Right atrium auricular region (tissue), 2 donors: ENCODE data around the gene AGBL4. TPM values are rescaled to one million over a fixed set of nuclear protein-coding genes. Genes with fewer than 3 reads are reported as not detected.

Experiments used
- DNase-seq: peaks from one replicate; pipeline ENCODE4 v3.0.0-alpha.2; 2019; ENCODE audit warnings: low spot score
- H3K27ac ChIP-seq, 2 donors: fragments of 200-600 bp; sonication (generic); 1 replicate in 1 of 2; 2 replicates in 1 of 2; pipeline ENCODE4 v1.5.1; 2016 to 2019
- H3K27me3 ChIP-seq, 2 donors: fragments of 200-600 bp; sonication (generic); one replicate each; pipeline versions ENCODE4 v1.5.1 to v1.6.0; 2017 to 2019
- H3K36me3 ChIP-seq: fragments of 200-600 bp; sonication (generic); one replicate; pipeline ENCODE4 v1.5.1; 2016
- H3K4me1 ChIP-seq, 2 donors: fragments of 200-600 bp; sonication (generic); one replicate each; pipeline versions ENCODE4 v1.5.1 to v1.6.0; 2017 to 2019
- H3K4me3 ChIP-seq, 2 donors: fragments of 200-600 bp; sonication (generic); 1 replicate in 1 of 2; 2 replicates in 1 of 2; pipeline ENCODE4 v1.5.1; 2017 to 2019; ENCODE audit warnings: mild to moderate bottlenecking in 1 of 2, moderate library complexity in 1 of 2
- H3K9me3 ChIP-seq, 2 donors: fragments of 200-600 bp; sonication (generic); one replicate each; pipeline ENCODE4 v1.5.1; 2019
- CTCF ChIP-seq, 2 donors: fragments of 200-600 bp; sonication (generic); IDR thresholded peaks; one replicate each; pipeline ENCODE4 v1.5.1; 2019; ENCODE audit warnings: antibody characterized with exemption in 2 of 2
- total RNA-seq, 2 donors: library from RNA; depleted of rRNA; stranded (reverse); fragments of >200 nt; gene quantifications; one replicate each; pipeline ENCODE4 v1.1.0, GENCODE V29; 2016

The AGBL4 gene
- total RNA-seq, 2 donors from 2014 or later, result 0.94 to 1.7 TPM

- DNase-seq, result no peak
- Histone ChIP-seq H3K9me3 (no peaks in the 10 kb centered on the region), H3K4me1 (no peaks in the 10 kb centered on the region), H3K27me3 (no peaks in the 10 kb centered on the region), H3K36me3 (no peaks in the 10 kb centered on the region), H3K27ac (no peak overlapping the region), H3K4me3 (no peak overlapping the region)
- no peak for TF ChIP-seq CTCF (IDR thresholded peaks at IDR 0.05)
Observed at GRCh38 chr1:49059087-49059486, 964.7 kb downstream of the AGBL4 start.

- H3K27me3 ChIP-seq, result no peaks in the 10 kb centered on the region
- TF ChIP-seq CTCF (IDR thresholded peaks at IDR 0.05), result no peak
- no peaks in the 10 kb centered on the region for H3K4me1 ChIP-seq
- no peaks in the 10 kb centered on the region for H3K9me3 ChIP-seq
- no peaks in the 10 kb centered on the region for H3K36me3 ChIP-seq
- no peak overlapping the region for H3K27ac ChIP-seq
- DNase-seq, result no peak
- no peak overlapping the region for H3K4me3 ChIP-seq
Observed at GRCh38 chr1:49052102-49052501, 971.7 kb downstream of the AGBL4 start.

GRCh38 chr1:49051647-49052046, 972.1 kb downstream of the AGBL4 start:
- Histone ChIP-seq H3K36me3 (no peaks in the 10 kb centered on the region), H3K9me3 (no peaks in the 10 kb centered on the region), H3K27ac (no peak overlapping the region), H3K4me3 (no peak overlapping the region), H3K4me1 (no peaks in the 10 kb centered on the region), H3K27me3 (no peaks in the 10 kb centered on the region)
- no peak for TF ChIP-seq CTCF (IDR thresholded peaks at IDR 0.05)
- no peak for DNase-seq

- Histone ChIP-seq H3K9me3 (no peaks in the 10 kb centered on the region), H3K4me3 (no peak overlapping the region), H3K27ac (no peak overlapping the region), H3K4me1 (no peaks in the 10 kb centered on the region), H3K27me3 (no peaks in the 10 kb centered on the region), H3K36me3 (no peaks in the 10 kb centered on the region)
- no peak for DNase-seq
- no peak for TF ChIP-seq CTCF (IDR thresholded peaks at IDR 0.05)
Observed at GRCh38 chr1:49050041-49050440, 973.7 kb downstream of the AGBL4 start.

GRCh38 chr1:49048188-49048587, 975.6 kb downstream of the AGBL4 start:
- DNase-seq, result no peak
- TF ChIP-seq CTCF (IDR thresholded peaks at IDR 0.05), result no peak
- Histone ChIP-seq H3K4me1 (no peaks in the 10 kb centered on the region), H3K9me3 (no peaks in the 10 kb centered on the region), H3K36me3 (no peaks in the 10 kb centered on the region), H3K27me3 (no peaks in the 10 kb centered on the region), H3K4me3 (no peak overlapping the region), H3K27ac (no peak overlapping the region)

GRCh38 chr1:49046305-49046704, 977.4 kb downstream of the AGBL4 start:
- no peaks in the 10 kb centered on the region for H3K27me3 ChIP-seq
- no peaks in the 10 kb centered on the region for H3K36me3 ChIP-seq
- H3K4me3 ChIP-seq, result no peak overlapping the region
- no peaks in the 10 kb centered on the region for H3K9me3 ChIP-seq
- no peak for TF ChIP-seq CTCF (IDR thresholded peaks at IDR 0.05)
- no peaks in the 10 kb centered on the region for H3K4me1 ChIP-seq
- H3K27ac ChIP-seq, result no peak overlapping the region
- no peak for DNase-seq
